HEK293 (cell line): Measurements from ENCODE around the gene SESTD1.

ENCODE experiments used
- CTCF ChIA-PET: fragments of 350-600 bp; formaldehyde crosslinking; extraction: SDS; loops from one replicate; lab custom pipeline; 2021; ENCODE audit warnings: antibody characterized with exemption; lab: Yijun Ruan, JAX
- POLR2A ChIA-PET: fragments of 300-600 bp; formaldehyde crosslinking; extraction: SDS; loops from one replicate; lab custom pipeline; 2020; ENCODE audit warnings: antibody characterized with exemption, inconsistent platforms; lab: Yijun Ruan, JAX
- H3K27ac ChIP-seq: fragments of 200-500 bp; sonication (Bioruptor generic); 2 replicates; pipeline ENCODE4 v1.5.1; 2014; ENCODE audit warnings: low read depth, low read length, control low read depth, inconsistent platforms; ENCODE audit errors: extremely low read depth
- H3K36me3 ChIP-seq, 2 experiments: fragments of 200-500 bp in 1 of 2; sonication (Bioruptor generic) in 1 of 2; 1 replicate in 1 of 2; 2 replicates in 1 of 2; pipeline ENCODE4 v1.5.1; 2014 to 2017; ENCODE audit warnings: inconsistent platforms in 2 of 2, low read length in 2 of 2; ENCODE audit not compliant: control insufficient read depth in 2 of 2, insufficient read depth in 1 of 2
- H3K4me1 ChIP-seq: fragments of 200-500 bp; sonication (Bioruptor generic); 2 replicates; pipeline ENCODE4 v1.5.1; 2014; ENCODE audit warnings: mild to moderate bottlenecking, low read length, inconsistent platforms; ENCODE audit not compliant: control insufficient read depth, insufficient read depth
- H3K4me3 ChIP-seq: 2 replicates; pipeline ENCODE4 v1.5.1; 2011; ENCODE audit warnings: low read depth, mild to moderate bottlenecking, control low read depth, low read length, moderate library complexity
- H3K9me3 ChIP-seq: fragments of 200-500 bp; sonication (Bioruptor generic); 2 replicates; pipeline ENCODE4 v1.5.1; 2014; ENCODE audit warnings: low read depth, low read length, inconsistent platforms; ENCODE audit not compliant: control insufficient read depth, insufficient read depth
- GLI2 ChIP-seq: fragments of 450-650 bp; formaldehyde crosslinking; IDR thresholded peaks from 2 replicates; pipeline ENCODE4; 2017; ENCODE audit warnings: missing biosample characterization, missing genetic modification characterization, low read depth, borderline replicate concordance
- GLIS1 ChIP-seq: fragments of 450-650 bp; formaldehyde crosslinking; IDR thresholded peaks from 2 replicates; pipeline ENCODE4 v1.5.1; 2016; ENCODE audit warnings: missing biosample characterization, missing genetic modification characterization
- SCRT1 ChIP-seq: fragments of 450-650 bp; formaldehyde crosslinking; IDR thresholded peaks from 2 replicates; pipeline ENCODE4 v1.5.1; 2016; ENCODE audit warnings: missing biosample characterization, missing genetic modification characterization, borderline replicate concordance
- SCRT2 ChIP-seq: fragments of 450-650 bp; formaldehyde crosslinking; IDR thresholded peaks from 2 replicates; pipeline ENCODE4 v1.5.1; 2016; ENCODE audit warnings: missing biosample characterization, missing genetic modification characterization
- ZBTB20 ChIP-seq: fragments of 450-650 bp; formaldehyde crosslinking; IDR thresholded peaks from 2 replicates; pipeline ENCODE4 v1.5.1; 2016; ENCODE audit warnings: missing biosample characterization, missing genetic modification characterization
- ZBTB48 ChIP-seq: fragments of 450-650 bp; formaldehyde crosslinking; IDR thresholded peaks from 2 replicates; pipeline ENCODE4 v1.5.1; 2016; ENCODE audit warnings: missing biosample characterization, missing genetic modification characterization
- ZBTB8A ChIP-seq: fragments of 450-650 bp; formaldehyde crosslinking; IDR thresholded peaks from 2 replicates; pipeline ENCODE4 v1.5.1; 2016; ENCODE audit warnings: missing biosample characterization, missing genetic modification characterization
- ZFHX2 ChIP-seq: fragments of 450-650 bp; formaldehyde crosslinking; conservative IDR thresholded peaks from 2 replicates; pipeline ENCODE4 v1.5.1; 2016; ENCODE audit warnings: missing biosample characterization, missing genetic modification characterization
- ZNF19 ChIP-seq: fragments of 450-650 bp; formaldehyde crosslinking; IDR thresholded peaks from 2 replicates; pipeline ENCODE4; 2016; ENCODE audit warnings: missing biosample characterization, missing genetic modification characterization, low read depth
- ZNF335 ChIP-seq: fragments of 450-650 bp; formaldehyde crosslinking; conservative IDR thresholded peaks from 2 replicates; pipeline ENCODE4 v1.5.1; 2016; ENCODE audit warnings: missing biosample characterization, missing genetic modification characterization
- ZNF341 ChIP-seq: fragments of 450-650 bp; formaldehyde crosslinking; IDR thresholded peaks from 2 replicates; pipeline ENCODE4; 2016; ENCODE audit warnings: low read depth, missing biosample characterization, missing genetic modification characterization
- ZNF521 ChIP-seq: fragments of 450-650 bp; formaldehyde crosslinking; IDR thresholded peaks from 2 replicates; pipeline ENCODE4 v1.5.1; 2017; ENCODE audit warnings: missing biosample characterization, mild to moderate bottlenecking, missing genetic modification characterization
- ZNF529 ChIP-seq: fragments of 450-650 bp; formaldehyde crosslinking; IDR thresholded peaks from 2 replicates; pipeline ENCODE4 v1.5.1; 2017; ENCODE audit warnings: missing genetic modification characterization, missing biosample characterization; ENCODE audit not compliant: insufficient replicate concordance
- TF ChIP-seq, protein P1 (sequence below): sonication (generic); formaldehyde crosslinking; IDR thresholded peaks from 2 replicates; pipeline ENCODE4 v1.8.1; 2022; ENCODE audit warnings: mild to moderate bottlenecking, moderate library complexity, missing genetic modification reagents
- TF ChIP-seq, protein P2 (sequence below): fragments of 450-650 bp; formaldehyde crosslinking; IDR thresholded peaks from 2 replicates; pipeline ENCODE4 v1.5.1; 2016; ENCODE audit warnings: missing biosample characterization, missing genetic modification characterization
- TF ChIP-seq, protein P3 (sequence below): fragments of 450-650 bp; formaldehyde crosslinking; optimal IDR thresholded peaks from 2 replicates; pipeline ENCODE3; 2016; ENCODE audit warnings: missing biosample characterization, mild to moderate bottlenecking, missing genetic modification characterization

Gene SESTD1

DNA sequence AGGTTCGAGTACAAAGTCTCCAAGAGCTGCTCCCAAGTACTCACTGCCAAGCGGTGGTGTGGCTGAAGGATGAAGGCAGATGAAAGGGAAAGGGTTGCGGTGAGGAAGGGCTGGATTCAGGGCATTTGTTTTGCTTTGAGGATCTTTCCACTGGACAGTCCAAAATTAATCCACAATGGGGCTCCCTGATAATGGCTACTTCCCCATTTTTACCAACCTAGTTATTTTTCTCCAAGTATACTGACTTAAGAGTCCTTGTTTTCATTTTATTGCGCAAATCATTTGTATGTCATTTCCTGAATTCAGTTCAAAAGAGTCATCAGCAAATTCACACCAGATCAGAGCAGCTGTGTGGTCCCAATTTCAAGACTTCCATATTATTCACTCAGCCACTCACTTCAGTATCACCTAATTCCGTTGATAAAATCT lies 464 bp upstream of the SESTD1 start:
- Histone ChIP-seq H3K36me3 (peaks cover 0 to 2% of the 10 kb centered on the region in 2 experiments; a peak in 1 of 3 replicates), H3K27ac (no peak overlapping the region; the same call in 1 of the 2 replicates), H3K4me3 (peak overlapping the region; percentile 86), H3K9me3 (no peaks in the 10 kb centered on the region), H3K4me1 (peaks cover 2% of the 10 kb centered on the region; the same call in 1 of the 2 replicates)
- POLR2A ChIA-PET: no interaction called here
- CTCF ChIA-PET: no interaction called here
- TF ChIP-seq ZBTB48 (tag by site-specific recombination) (0 out of 2 replicates have a peak, but pooled peaks have one; percentile 7), GLI2 (tag by site-specific recombination) (no peak)

DNA sequence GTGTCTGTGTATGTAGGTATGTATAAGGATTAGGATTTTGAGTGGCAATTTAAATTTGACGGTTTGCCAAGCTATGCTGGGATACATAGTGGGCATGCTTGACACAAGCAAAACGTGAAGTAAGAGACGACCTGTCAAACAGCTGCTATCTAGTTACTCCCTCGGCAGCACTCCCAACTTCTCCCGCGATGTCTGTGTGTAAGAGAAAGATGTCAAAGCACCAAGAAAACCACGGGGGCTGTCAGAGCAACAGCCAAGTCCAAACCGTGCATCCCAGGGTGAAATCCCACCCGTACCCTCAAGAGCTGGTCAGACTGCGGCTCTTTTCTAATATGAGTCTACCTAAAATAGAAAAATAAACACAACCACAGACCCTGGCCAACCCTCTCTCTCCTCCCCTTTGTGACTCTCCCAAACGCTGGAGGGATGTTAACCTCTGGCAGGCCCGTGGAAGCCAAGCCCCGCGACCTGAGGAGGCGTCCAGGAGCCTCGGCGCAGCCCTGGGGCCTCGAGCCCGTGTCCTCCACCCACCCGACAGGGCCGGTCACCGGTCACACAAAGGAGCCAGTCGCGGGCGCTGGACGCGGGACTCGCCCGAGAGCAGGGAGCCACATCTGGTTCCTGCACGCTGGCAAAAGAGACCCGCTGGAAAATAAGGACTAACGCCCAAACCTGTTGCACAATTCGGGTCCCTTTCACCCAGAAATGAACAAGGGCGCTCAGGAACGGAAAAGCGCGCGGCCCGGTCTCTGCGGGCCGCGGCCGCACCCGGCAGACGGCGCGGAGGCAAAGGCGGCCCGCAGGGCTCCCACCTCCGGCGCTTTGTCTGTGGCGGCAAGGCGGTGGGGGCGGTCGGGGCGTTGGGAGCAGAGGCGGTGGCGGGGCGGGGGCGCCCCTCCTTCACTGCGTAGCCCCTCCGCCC lies 925 bp downstream of the SESTD1 start:
- H3K36me3 ChIP-seq: peaks cover 0 to 2% of the 10 kb centered on the region in 2 experiments; a peak in 1 of 3 replicates
- H3K27ac ChIP-seq: peak overlapping the region; percentile 61; the same call in 1 of the 2 replicates
- TF ChIP-seq, protein P1, sequence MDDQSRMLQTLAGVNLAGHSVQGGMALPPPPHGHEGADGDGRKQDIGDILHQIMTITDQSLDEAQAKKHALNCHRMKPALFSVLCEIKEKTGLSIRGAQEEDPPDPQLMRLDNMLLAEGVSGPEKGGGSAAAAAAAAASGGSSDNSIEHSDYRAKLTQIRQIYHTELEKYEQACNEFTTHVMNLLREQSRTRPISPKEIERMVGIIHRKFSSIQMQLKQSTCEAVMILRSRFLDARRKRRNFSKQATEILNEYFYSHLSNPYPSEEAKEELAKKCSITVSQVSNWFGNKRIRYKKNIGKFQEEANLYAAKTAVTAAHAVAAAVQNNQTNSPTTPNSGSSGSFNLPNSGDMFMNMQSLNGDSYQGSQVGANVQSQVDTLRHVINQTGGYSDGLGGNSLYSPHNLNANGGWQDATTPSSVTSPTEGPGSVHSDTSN: peak; percentile 34; the same call in 1 of the 2 replicates
- TF ChIP-seq ZBTB20: peak; percentile 31; the same call in 1 of the 2 replicates
- peak; percentile 64 for TF ChIP-seq ZNF335 (tag by site-specific recombination)
- peak; percentile 89 for TF ChIP-seq SCRT2 (tag by site-specific recombination)
- TF ChIP-seq ZNF529 (tag by site-specific recombination): no peak
- TF ChIP-seq ZNF521 (tag by site-specific recombination): no peak
- TF ChIP-seq, protein P2, sequence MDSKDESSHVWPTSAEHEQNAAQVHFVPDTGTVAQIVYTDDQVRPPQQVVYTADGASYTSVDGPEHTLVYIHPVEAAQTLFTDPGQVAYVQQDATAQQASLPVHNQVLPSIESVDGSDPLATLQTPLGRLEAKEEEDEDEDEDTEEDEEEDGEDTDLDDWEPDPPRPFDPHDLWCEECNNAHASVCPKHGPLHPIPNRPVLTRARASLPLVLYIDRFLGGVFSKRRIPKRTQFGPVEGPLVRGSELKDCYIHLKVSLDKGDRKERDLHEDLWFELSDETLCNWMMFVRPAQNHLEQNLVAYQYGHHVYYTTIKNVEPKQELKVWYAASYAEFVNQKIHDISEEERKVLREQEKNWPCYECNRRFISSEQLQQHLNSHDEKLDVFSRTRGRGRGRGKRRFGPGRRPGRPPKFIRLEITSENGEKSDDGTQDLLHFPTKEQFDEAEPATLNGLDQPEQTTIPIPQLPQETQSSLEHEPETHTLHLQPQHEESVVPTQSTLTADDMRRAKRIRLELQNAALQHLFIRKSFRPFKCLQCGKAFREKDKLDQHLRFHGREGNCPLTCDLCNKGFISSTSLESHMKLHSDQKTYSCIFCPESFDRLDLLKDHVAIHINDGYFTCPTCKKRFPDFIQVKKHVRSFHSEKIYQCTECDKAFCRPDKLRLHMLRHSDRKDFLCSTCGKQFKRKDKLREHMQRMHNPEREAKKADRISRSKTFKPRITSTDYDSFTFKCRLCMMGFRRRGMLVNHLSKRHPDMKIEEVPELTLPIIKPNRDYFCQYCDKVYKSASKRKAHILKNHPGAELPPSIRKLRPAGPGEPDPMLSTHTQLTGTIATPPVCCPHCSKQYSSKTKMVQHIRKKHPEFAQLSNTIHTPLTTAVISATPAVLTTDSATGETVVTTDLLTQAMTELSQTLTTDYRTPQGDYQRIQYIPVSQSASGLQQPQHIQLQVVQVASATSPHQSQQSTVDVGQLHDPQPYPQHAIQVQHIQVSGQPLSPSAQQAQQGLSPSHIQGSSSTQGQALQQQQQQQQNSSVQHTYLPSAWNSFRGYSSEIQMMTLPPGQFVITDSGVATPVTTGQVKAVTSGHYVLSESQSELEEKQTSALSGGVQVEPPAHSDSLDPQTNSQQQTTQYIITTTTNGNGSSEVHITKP (tag by site-specific recombination): peak; percentile 85
- TF ChIP-seq GLIS1 (tag by site-specific recombination): no peak
- TF ChIP-seq ZBTB8A (tag by site-specific recombination): peak; percentile 42; the same call in 1 of the 2 replicates
- 0 out of 2 replicates have a peak, but pooled peaks have one; percentile 30 for TF ChIP-seq SCRT1 (tag by site-specific recombination)
- peak; percentile 21; the same call in 1 of the 2 replicates for TF ChIP-seq ZFHX2
- 0 out of 2 replicates have a peak, but pooled peaks have one; percentile 18 for TF ChIP-seq ZNF341 (tag by site-specific recombination)
- TF ChIP-seq, protein P3, sequence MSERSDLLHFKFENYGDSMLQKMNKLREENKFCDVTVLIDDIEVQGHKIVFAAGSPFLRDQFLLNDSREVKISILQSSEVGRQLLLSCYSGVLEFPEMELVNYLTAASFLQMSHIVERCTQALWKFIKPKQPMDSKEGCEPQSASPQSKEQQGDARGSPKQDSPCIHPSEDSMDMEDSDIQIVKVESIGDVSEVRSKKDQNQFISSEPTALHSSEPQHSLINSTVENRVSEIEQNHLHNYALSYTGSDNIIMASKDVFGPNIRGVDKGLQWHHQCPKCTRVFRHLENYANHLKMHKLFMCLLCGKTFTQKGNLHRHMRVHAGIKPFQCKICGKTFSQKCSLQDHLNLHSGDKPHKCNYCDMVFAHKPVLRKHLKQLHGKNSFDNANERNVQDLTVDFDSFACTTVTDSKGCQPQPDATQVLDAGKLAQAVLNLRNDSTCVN (tag by site-specific recombination): peak; percentile 67
- TF ChIP-seq ZNF19 (tag by site-specific recombination): no peak
- ChIA-PET POLR2A (interaction anchor here (0.8 kb wide), 1 partner anchor 37 kb away, joined by 3 read pairs; no protein-coding TSS in a partner anchor), CTCF (no interaction called here)
- peak overlapping the region; percentile 86 for H3K4me3 ChIP-seq
- H3K9me3 ChIP-seq: no peaks in the 10 kb centered on the region
- peaks cover 2% of the 10 kb centered on the region; the same call in 1 of the 2 replicates for H3K4me1 ChIP-seq
